Sigmoid colon (tissue), 7 donors: ENCODE measurements around the gene SPP2. TPM values are rescaled to one million over a fixed set of nuclear protein-coding genes. Genes with fewer than 3 reads are reported as not detected.

ENCODE experiments used
- DNase-seq: peaks from one replicate; pipeline ENCODE4 v3.0.0-alpha.2; 2019
- H3K27ac ChIP-seq, 4 donors: fragments of 200-600 bp; sonication (generic); one replicate each; pipeline ENCODE4 v1.5.1; 2016 to 2019; ENCODE audit warnings: mild to moderate bottlenecking in 1 of 4
- H3K27me3 ChIP-seq, 3 donors: fragments of 200-600 bp; sonication (generic); one replicate each; pipeline ENCODE4 v1.5.1; 2019; ENCODE audit warnings: mild to moderate bottlenecking in 1 of 3
- H3K36me3 ChIP-seq, 4 donors: fragments of 200-600 bp; sonication (generic); one replicate each; pipeline ENCODE4 v1.5.1; 2016 to 2019
- H3K4me1 ChIP-seq, 4 donors: fragments of 200-600 bp; sonication (generic); one replicate each; pipeline ENCODE4 v1.5.1; 2017 to 2019
- H3K4me3 ChIP-seq, 4 donors: fragments of 200-600 bp; sonication (generic); one replicate each; pipeline ENCODE4 v1.5.1; 2017 to 2019; ENCODE audit warnings: mild to moderate bottlenecking in 2 of 4, moderate library complexity in 1 of 4
- H3K9me3 ChIP-seq, 4 donors: fragments of 200-600 bp in 3 of 4; sonication (generic) in 3 of 4; one replicate each; pipeline versions ENCODE4 v1.5.1 to v1.6.1; 2013 to 2019
- CTCF ChIP-seq, 4 experiments: fragments of 450-650 bp in 3 of 4; fragments of 200-600 bp in 1 of 4; IDR thresholded peaks; one replicate each; pipeline ENCODE4 v1.5.1; 2016 to 2019; ENCODE audit warnings: antibody characterized with exemption in 4 of 4, mild to moderate bottlenecking in 3 of 4, moderate library complexity in 2 of 4
- EP300 ChIP-seq, 4 donors: sonication (generic); formaldehyde crosslinking; IDR thresholded peaks; one replicate each; pipeline ENCODE4 v1.6.1; 2017; ENCODE audit warnings: antibody characterized with exemption in 4 of 4
- POLR2A ChIP-seq, 2 donors: fragments of 450-650 bp; IDR thresholded peaks; one replicate each; pipeline ENCODE4 v1.6.1; 2016; ENCODE audit warnings: antibody characterized with exemption in 2 of 2, mild to moderate bottlenecking in 2 of 2, moderate library complexity in 2 of 2
- POLR2AphosphoS5 ChIP-seq, 4 donors: sonication (generic); formaldehyde crosslinking; IDR thresholded peaks; one replicate each; pipeline ENCODE4 v1.6.1; 2017; ENCODE audit warnings: antibody characterized with exemption in 4 of 4
- WGBS, 2 donors: extraction: QIAGEN DNeasy Blood & Tissue Kit; methylation state at CpG; one replicate each; pipeline ENCODE4 v1.1.7; 2013; 5-methylcytosine and 5-hydroxymethylcytosine counted together
- intact Hi-C: fragments of 100-400 bp; cut with DNase I; formaldehyde crosslinking; loops from one replicate; pipeline ENCODE4 v1.15.1; 2023
- polyA plus RNA-seq, 3 donors: library from polyadenylated mRNA; stranded (reverse); fragments of 200-250 nt; gene quantifications; one replicate each; pipeline ENCODE4 v1.2.3, GENCODE V29; 2013
- total RNA-seq, 4 donors: library from RNA; depleted of rRNA; stranded (reverse); fragments of >200 nt; gene quantifications; one replicate each; pipeline ENCODE4 v1.1.0, GENCODE V29; 2016
- donor health status: healthy with polysubstance abuse.
- donor health status: Bipolar disorder and iron deficiency.
- donor health status: healthy.

SPP2 gene
- total and polyA plus RNA-seq, 7 donors: not detected

GRCh38 chr2:234074751-234075517 is 24.4 kb downstream of the SPP2 start:
- H3K36me3 ChIP-seq: no peaks in the 10 kb centered on the region
- H3K27ac ChIP-seq: no peak overlapping the region
- no peaks in the 10 kb centered on the region for H3K27me3 ChIP-seq
- H3K4me3 ChIP-seq: no peak overlapping the region
- H3K4me1 ChIP-seq: no peaks in the 10 kb centered on the region
- DNase-seq: no peak
- no peaks in the 10 kb centered on the region for H3K9me3 ChIP-seq
- TF ChIP-seq CTCF (IDR thresholded peaks at IDR 0.05) (no peak), EP300 (IDR thresholded peaks at IDR 0.05) (no peak), POLR2AphosphoS5 (IDR thresholded peaks at IDR 0.05) (no peak), POLR2A (IDR thresholded peaks at IDR 0.05) (no peak)
- WGBS, 2 donors: 82 to 86% methylated on average over 13 of the region's 13 CpGs
- intact Hi-C loops: no loop called here

DNA sequence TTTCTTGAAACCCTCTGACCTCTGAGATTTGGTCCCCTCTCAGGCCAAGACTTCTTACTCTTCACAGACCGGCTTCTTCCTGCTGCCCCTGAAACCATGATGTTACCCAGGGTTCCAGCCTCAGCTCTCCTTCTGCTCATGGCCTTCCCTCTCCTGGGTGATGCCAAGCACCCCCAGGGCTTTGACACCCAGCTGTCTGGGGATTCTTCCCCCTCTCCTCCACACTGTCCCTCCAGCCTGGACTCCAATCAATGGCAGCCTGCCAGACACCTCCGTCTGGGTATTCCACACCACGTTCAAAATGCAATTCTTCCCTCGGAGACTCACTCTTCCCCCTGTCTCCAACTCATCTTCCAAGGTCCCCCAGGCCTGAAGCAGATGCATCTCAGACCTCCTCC is 25.0 kb downstream of the SPP2 start:
- H3K9me3 ChIP-seq: no peaks in the 10 kb centered on the region
- TF ChIP-seq POLR2A (IDR thresholded peaks at IDR 0.05): no peak
- TF ChIP-seq POLR2AphosphoS5 (IDR thresholded peaks at IDR 0.05): no peak
- no peak for TF ChIP-seq CTCF (IDR thresholded peaks at IDR 0.05)
- no peak for TF ChIP-seq EP300 (IDR thresholded peaks at IDR 0.05)
- no peak for DNase-seq
- 86 to 90% methylated on average over 4 of the region's 4 CpGs for WGBS, 2 donors
- H3K27ac ChIP-seq: no peak overlapping the region
- H3K27me3 ChIP-seq: no peaks in the 10 kb centered on the region
- no peaks in the 10 kb centered on the region for H3K4me1 ChIP-seq
- intact Hi-C loops: no loop called here
- no peaks in the 10 kb centered on the region for H3K36me3 ChIP-seq
- H3K4me3 ChIP-seq: no peak overlapping the region

- H3K4me3 ChIP-seq: no peak overlapping the region
- H3K36me3 ChIP-seq: no peaks in the 10 kb centered on the region
- 91 to 93% methylated on average over 8 of the region's 8 CpGs for WGBS, 2 donors
- no peak for DNase-seq
- no peak overlapping the region for H3K27ac ChIP-seq
- H3K9me3 ChIP-seq: no peaks in the 10 kb centered on the region
- H3K27me3 ChIP-seq: no peaks in the 10 kb centered on the region
- intact Hi-C loops: no loop called here
- H3K4me1 ChIP-seq: no peaks in the 10 kb centered on the region
- TF ChIP-seq POLR2A (IDR thresholded peaks at IDR 0.05) (no peak), CTCF (IDR thresholded peaks at IDR 0.05) (no peak), POLR2AphosphoS5 (IDR thresholded peaks at IDR 0.05) (no peak), EP300 (IDR thresholded peaks at IDR 0.05) (no peak)
Measured at GRCh38 chr2:234075947-234076346, 25.4 kb downstream of the SPP2 start.

DNA sequence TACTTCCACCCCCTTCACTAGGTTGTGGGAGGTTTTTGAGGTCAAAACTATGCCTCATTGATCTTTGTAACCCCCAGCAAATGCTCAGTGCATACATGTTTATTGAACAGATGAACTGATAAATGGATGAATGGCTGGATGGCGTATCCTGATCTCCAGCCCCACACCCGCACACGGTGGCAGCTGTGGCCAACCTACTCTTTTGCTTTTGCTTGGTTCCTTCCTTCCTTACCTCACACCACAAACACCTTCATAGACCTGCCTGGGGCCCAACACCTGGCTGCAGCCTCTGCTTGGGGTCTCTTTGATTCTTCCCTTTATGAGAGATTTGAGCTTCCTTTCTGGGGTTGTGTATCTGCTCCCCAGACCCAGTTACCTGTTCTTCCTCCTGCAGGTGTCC is 25.9 kb downstream of the SPP2 start:
- TF ChIP-seq EP300 (IDR thresholded peaks at IDR 0.05): no peak
- TF ChIP-seq CTCF (IDR thresholded peaks at IDR 0.05): no peak
- intact Hi-C loops: no loop called here
- Histone ChIP-seq H3K9me3 (no peaks in the 10 kb centered on the region), H3K27me3 (no peaks in the 10 kb centered on the region), H3K27ac (no peak overlapping the region), H3K4me3 (no peak overlapping the region), H3K4me1 (no peaks in the 10 kb centered on the region), H3K36me3 (no peaks in the 10 kb centered on the region)
- WGBS, 2 donors: 81 to 85% methylated on average over 3 of the region's 3 CpGs
- DNase-seq: no peak

DNA sequence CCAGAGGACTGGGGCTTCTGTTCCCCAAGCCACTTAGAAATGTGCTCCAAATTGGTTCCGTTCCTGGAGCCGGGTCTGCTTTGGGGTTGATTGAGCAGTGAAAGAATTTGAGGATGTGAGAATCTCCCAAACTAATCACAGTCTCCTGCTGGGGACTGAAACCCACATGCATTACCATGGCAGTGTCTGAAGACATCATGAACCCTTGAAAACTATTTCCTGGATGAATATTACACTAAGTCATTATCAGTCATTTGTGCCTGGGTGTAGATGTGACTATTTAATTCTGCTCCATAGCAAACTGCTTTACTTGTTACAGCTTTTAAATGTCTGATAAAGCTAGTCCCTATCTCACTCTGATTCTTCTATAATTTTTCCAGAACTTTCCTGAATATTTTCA is 27.6 kb downstream of the SPP2 start:
- intact Hi-C loops: no loop called here
- H3K4me3 ChIP-seq: no peak overlapping the region
- WGBS, 2 donors: 93 to 97% methylated on average over 2 of the region's 2 CpGs
- no peak for TF ChIP-seq POLR2AphosphoS5 (IDR thresholded peaks at IDR 0.05)
- no peak for TF ChIP-seq CTCF (IDR thresholded peaks at IDR 0.05)
- no peak for TF ChIP-seq EP300 (IDR thresholded peaks at IDR 0.05)
- TF ChIP-seq POLR2A (IDR thresholded peaks at IDR 0.05): no peak
- no peak overlapping the region for H3K27ac ChIP-seq
- no peaks in the 10 kb centered on the region for H3K36me3 ChIP-seq
- H3K27me3 ChIP-seq: peaks cover 0 to 7% (median 0%) of the 10 kb centered on the region in 3 donors
- no peaks in the 10 kb centered on the region for H3K4me1 ChIP-seq
- no peak for DNase-seq
- H3K9me3 ChIP-seq: no peaks in the 10 kb centered on the region
